Upper lobe of left lung (tissue), 4 donors: Measurements from ENCODE around the gene SPP2.

Experiments used
- CTCF ChIP-seq, 6 experiments: fragments of 450-650 bp in 4 of 6; fragments of 200-600 bp in 2 of 6; sonication (generic) in 2 of 6; IDR thresholded peaks; one replicate each; pipeline ENCODE4 v1.5.1; 2016 to 2019; ENCODE audit warnings: antibody characterized with exemption in 6 of 6
- EP300 ChIP-seq, 4 donors: sonication (generic); formaldehyde crosslinking; IDR thresholded peaks; one replicate each; pipeline ENCODE4 v1.5.1; 2017; ENCODE audit warnings: antibody characterized with exemption in 4 of 4, control low read depth in 2 of 4
- POLR2A ChIP-seq, 4 donors: fragments of 450-650 bp; IDR thresholded peaks; one replicate each; pipeline ENCODE4 v1.5.1; 2016 to 2017; ENCODE audit warnings: antibody characterized with exemption in 4 of 4, mild to moderate bottlenecking in 2 of 4
- POLR2AphosphoS5 ChIP-seq, 2 donors: sonication (generic); formaldehyde crosslinking; IDR thresholded peaks; one replicate each; pipeline ENCODE4 v1.5.1; 2017; ENCODE audit warnings: antibody characterized with exemption in 2 of 2

GRCh38 chr2:234025466-234025865, 25.0 kb upstream of the SPP2 start:
- TF ChIP-seq CTCF (IDR thresholded peaks at IDR 0.05) (no peak), POLR2A (IDR thresholded peaks at IDR 0.05) (no peak), EP300 (IDR thresholded peaks at IDR 0.05) (no peak), POLR2AphosphoS5 (IDR thresholded peaks at IDR 0.05) (no peak)
